Kidney (tissue), 14 donors: Measurements from ENCODE around the gene ANKRD34C. TPM values are rescaled to one million over a fixed set of nuclear protein-coding genes. Genes with fewer than 3 reads are reported as not detected.
A peak's percentile ranks its signal among the peaks of the same experiment; 100 is the strongest.

Experiments
- DNase-seq, 5 donors: peaks; one replicate each; pipeline ENCODE4 v3.0.0-alpha.2; 2013 to 2020
- FAIRE-seq: peaks from 2 replicates; lab custom pipeline; 2012; peaks lifted over from hg19 to GRCh38; lab: Jason Lieb, UNC
- H3K27ac ChIP-seq, 2 donors: one replicate each; pipeline ENCODE4 v1.7.0; 2013; ENCODE audit warnings: low read depth in 2 of 2, low read length in 2 of 2, inconsistent platforms in 1 of 2
- H3K27me3 ChIP-seq: one replicate; pipeline ENCODE4 v1.7.1; 2013; ENCODE audit warnings: low read length, inconsistent platforms; ENCODE audit not compliant: control insufficient read depth, insufficient read depth
- H3K36me3 ChIP-seq, 3 donors: one replicate each; pipeline versions ENCODE4 v1.7.0 to v1.7.1; 2013; ENCODE audit warnings: low read length in 3 of 3, control low read depth in 1 of 3, inconsistent platforms in 1 of 3; ENCODE audit not compliant: insufficient read depth in 3 of 3, control insufficient read depth in 2 of 3
- H3K4me1 ChIP-seq, 3 donors: one replicate each; pipeline versions ENCODE4 v1.7.0 to v1.7.1; 2013; ENCODE audit warnings: low read length in 3 of 3, inconsistent platforms in 1 of 3, low read depth in 1 of 3; ENCODE audit not compliant: control insufficient read depth in 2 of 3, insufficient read depth in 2 of 3
- H3K4me3 ChIP-seq, 3 donors: one replicate each; pipeline versions ENCODE4 v1.7.0 to v1.8.1; 2013; ENCODE audit warnings: low read length in 3 of 3, control low read depth in 1 of 3, inconsistent platforms in 1 of 3
- H3K9ac ChIP-seq, 3 donors: one replicate each; pipeline versions ENCODE4 v1.7.0 to v1.7.1; 2013; ENCODE audit warnings: low read length in 3 of 3, control low read depth in 1 of 3, inconsistent platforms in 1 of 3
- H3K9me3 ChIP-seq, 3 donors: one replicate each; pipeline versions ENCODE4 v1.7.0 to v1.7.1; 2013; ENCODE audit warnings: low read length in 3 of 3, control low read depth in 1 of 3, inconsistent platforms in 1 of 3; ENCODE audit not compliant: control insufficient read depth in 2 of 3, insufficient read depth in 1 of 3
- intact Hi-C: fragments of 100-400 bp; cut with DNase I; formaldehyde crosslinking; loops from one replicate; pipeline ENCODE4 v1.11.1; 2022
- polyA plus RNA-seq: library from polyadenylated mRNA; stranded (reverse); fragments of 350-450 nt; fragmentation: Illumina TruSeq; extraction: RNeasy Lipid Tissue Mini Kit (QIAGEN cat#74804); gene quantifications from one replicate; pipeline ENCODE4 v1.2.3, GENCODE V29; 2014; ENCODE audit warnings: low read depth, low replicate concordance; ENCODE audit not compliant: insufficient read depth
- total RNA-seq: library from RNA; stranded (reverse); fragmentation: NEBNext Ultra II Directional; extraction: Animal tissue kit (Norgen Biotek cat#: 25700); gene quantifications from one replicate; pipeline ENCODE4 v1.2.1, GENCODE V29; 2021
- TF ChIP-seq, protein P1 (sequence below): IDR thresholded peaks from 3 replicates; pipeline ENCODE4 v1.5.1; 2012; ENCODE audit warnings: mild to moderate bottlenecking, moderate library complexity, borderline replicate concordance; ENCODE audit not compliant: insufficient read depth; ENCODE audit errors: extremely low read depth
- donor health status: control.
- donor health status: control.
- donor health status: control.
- donor health status: control.
- donor health status: control.
- donor health status: DM: yes; HTN: yes; CAD: no.
- donor health status: Normal renal cell carcinoma (clear cell type).

The ANKRD34C gene
- total and polyA plus RNA-seq, 2 donors from 2014 or later: 0.11 TPM; not detected in 1

- FAIRE-seq (no peak), DNase-seq (peak; percentile 85 to 93 (median 90))
- H3K4me3 ChIP-seq: peak within 1 kb of the TSS; percentile 64 to 77 (median 75)
- no peaks in the 10 kb centered on the region for H3K27me3 ChIP-seq
- H3K36me3 ChIP-seq: peaks cover 6 to 9% (median 9%) of the 10 kb centered on the region in 3 donors
- peaks cover 0 to 9% (median 0%) of the 10 kb centered on the region in 3 donors for H3K4me1 ChIP-seq
- no peak within 1 kb of the TSS for H3K27ac ChIP-seq
- TF ChIP-seq, protein P1, sequence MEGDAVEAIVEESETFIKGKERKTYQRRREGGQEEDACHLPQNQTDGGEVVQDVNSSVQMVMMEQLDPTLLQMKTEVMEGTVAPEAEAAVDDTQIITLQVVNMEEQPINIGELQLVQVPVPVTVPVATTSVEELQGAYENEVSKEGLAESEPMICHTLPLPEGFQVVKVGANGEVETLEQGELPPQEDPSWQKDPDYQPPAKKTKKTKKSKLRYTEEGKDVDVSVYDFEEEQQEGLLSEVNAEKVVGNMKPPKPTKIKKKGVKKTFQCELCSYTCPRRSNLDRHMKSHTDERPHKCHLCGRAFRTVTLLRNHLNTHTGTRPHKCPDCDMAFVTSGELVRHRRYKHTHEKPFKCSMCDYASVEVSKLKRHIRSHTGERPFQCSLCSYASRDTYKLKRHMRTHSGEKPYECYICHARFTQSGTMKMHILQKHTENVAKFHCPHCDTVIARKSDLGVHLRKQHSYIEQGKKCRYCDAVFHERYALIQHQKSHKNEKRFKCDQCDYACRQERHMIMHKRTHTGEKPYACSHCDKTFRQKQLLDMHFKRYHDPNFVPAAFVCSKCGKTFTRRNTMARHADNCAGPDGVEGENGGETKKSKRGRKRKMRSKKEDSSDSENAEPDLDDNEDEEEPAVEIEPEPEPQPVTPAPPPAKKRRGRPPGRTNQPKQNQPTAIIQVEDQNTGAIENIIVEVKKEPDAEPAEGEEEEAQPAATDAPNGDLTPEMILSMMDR: no peak
- intact Hi-C loops: no loop called here
- H3K9ac ChIP-seq: peak within 1 kb of the TSS; percentile 34 to 35 (median 34)
- H3K9me3 ChIP-seq: no peaks in the 10 kb centered on the region
Measured at GRCh38 chr15:79310985-79311900, 28.7 kb downstream of the ANKRD34C start, which contains the start of gene TMED3. Gene TMED3, plus strand, starts transcription at chr15:79311112. Its CDS starts 138 bp downstream, at chr15:79311250.

DNA sequence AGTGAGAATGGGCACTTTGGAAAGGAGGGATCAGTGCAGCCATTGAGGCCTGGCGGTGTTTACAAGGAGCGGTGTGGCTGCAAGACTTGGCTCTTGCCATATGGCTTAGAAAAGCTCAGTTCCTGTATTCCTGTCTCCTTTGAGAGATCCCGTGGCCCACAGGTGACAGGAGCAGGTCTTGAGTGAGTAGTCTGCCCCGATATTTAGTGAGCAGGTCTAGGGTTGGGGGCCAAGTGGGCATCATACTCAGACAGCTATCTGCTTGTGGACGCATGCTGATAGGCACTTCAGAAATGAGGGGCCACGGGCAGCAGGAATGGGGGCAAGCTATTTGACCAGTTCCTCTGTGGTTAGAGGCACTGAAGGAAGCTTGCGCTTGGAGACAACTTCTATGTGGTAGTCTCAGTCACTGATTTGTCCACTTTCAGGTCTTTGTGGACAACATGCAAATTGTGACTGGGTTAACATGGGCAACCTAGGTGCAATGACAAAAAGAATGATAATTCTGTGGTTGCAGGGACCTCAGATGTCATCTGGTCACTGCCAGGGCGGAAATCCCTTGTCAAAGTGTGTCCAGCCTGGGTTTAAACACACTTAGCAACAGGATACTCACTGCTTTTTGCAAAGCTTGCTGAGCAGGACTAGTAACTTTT, 29.5 kb downstream of the ANKRD34C start:
- intact Hi-C loops: no loop called here
- Histone ChIP-seq H3K4me1 (peaks cover 0 to 9% (median 0%) of the 10 kb centered on the region in 3 donors), H3K27ac (no peak overlapping the region), H3K27me3 (no peaks in the 10 kb centered on the region), H3K36me3 (peaks cover 7 to 12% (median 9%) of the 10 kb centered on the region in 3 donors), H3K9ac (peak overlapping the region in 1 of 3 donors; percentile 34), H3K9me3 (no peaks in the 10 kb centered on the region), H3K4me3 (peak overlapping the region; percentile 64 to 77 (median 75))
- no peak for DNase-seq
- no peak for FAIRE-seq
- TF ChIP-seq, protein P1: no peak

GRCh38 chr15:79314186-79314585, 31.7 kb downstream of the ANKRD34C start:
- no peak overlapping the region for H3K4me3 ChIP-seq
- no peak for FAIRE-seq
- H3K27ac ChIP-seq: no peak overlapping the region
- TF ChIP-seq, protein P1: no peak
- H3K27me3 ChIP-seq: no peaks in the 10 kb centered on the region
- no peak for DNase-seq
- intact Hi-C loops: no loop called here
- H3K9me3 ChIP-seq: no peaks in the 10 kb centered on the region
- no peak overlapping the region for H3K9ac ChIP-seq
- H3K36me3 ChIP-seq: peaks cover 13 to 16% (median 14%) of the 10 kb centered on the region in 3 donors
- peaks cover 0 to 9% (median 0%) of the 10 kb centered on the region in 3 donors for H3K4me1 ChIP-seq
